SIG-M5 (cell line): ENCODE results near the gene DNAJC5G.
"Not testable (repeated sequence)": the region's sequence is repeated elsewhere in the genome, so short reads cannot be mapped to it uniquely, and the experiment has no call there.

Experiments
- DNase-seq: peaks from one replicate; lab custom pipeline; 2025; lab: John Stamatoyannopoulos, UW

DNAJC5G gene

GRCh38 chr2:27255187-27255586 is 20.0 kb upstream of the DNAJC5G start:
- DNase-seq = no peak

GRCh38 chr2:27255660-27256059 is 19.6 kb upstream of the DNAJC5G start:
- no peak for DNase-seq

- DNase-seq = no peak
Observed at GRCh38 chr2:27256855-27257454, 18.3 kb upstream of the DNAJC5G start.

- DNase-seq = no peak
Observed at GRCh38 chr2:27258051-27258450, 17.2 kb upstream of the DNAJC5G start.

- no peak for DNase-seq
Observed at GRCh38 chr2:27261241-27261925, 13.8 kb upstream of the DNAJC5G start.

GRCh38 chr2:27261926-27262298 is 13.3 kb upstream of the DNAJC5G start:
- no peak for DNase-seq

GRCh38 chr2:27262379-27263286 is 12.6 kb upstream of the DNAJC5G start, which contains the start of gene SLC30A3:
Gene SLC30A3, minus strand, starts transcription at chr2:27263047. Its CDS starts 141 bp downstream, at chr2:27262906.
- DNase-seq = no peak

GRCh38 chr2:27263287-27264252 is 11.7 kb upstream of the DNAJC5G start:
- no peak for DNase-seq

- no peak for DNase-seq
Observed at GRCh38 chr2:27264253-27264752, 10.9 kb upstream of the DNAJC5G start.

GRCh38 chr2:27264753-27265535 is 10.3 kb upstream of the DNAJC5G start:
- no peak for DNase-seq

GRCh38 chr2:27265536-27265870 is 9.7 kb upstream of the DNAJC5G start:
- no peak for DNase-seq

GRCh38 chr2:27268296-27268695 is 6.9 kb upstream of the DNAJC5G start:
- DNase-seq = not testable (repeated sequence)

GRCh38 chr2:27270131-27270530 is 5.1 kb upstream of the DNAJC5G start:
- no peak for DNase-seq

GRCh38 chr2:27270670-27271069 is 4.6 kb upstream of the DNAJC5G start:
- no peak for DNase-seq

GRCh38 chr2:27271631-27272340 is 3.4 kb upstream of the DNAJC5G start:
- no peak for DNase-seq

GRCh38 chr2:27272537-27273522 is 2.4 kb upstream of the DNAJC5G start:
- DNase-seq = not testable (repeated sequence)

- no peak for DNase-seq
Observed at GRCh38 chr2:27278010-27278409, 2.8 kb downstream of the DNAJC5G start.

- no peak for DNase-seq
Observed at GRCh38 chr2:27280826-27281225, 5.6 kb downstream of the DNAJC5G start.

GRCh38 chr2:27281442-27281841 is 6.2 kb downstream of the DNAJC5G start:
- no peak for DNase-seq
